ENCODE results near the gene IPO13.

Gene IPO13

DNA sequence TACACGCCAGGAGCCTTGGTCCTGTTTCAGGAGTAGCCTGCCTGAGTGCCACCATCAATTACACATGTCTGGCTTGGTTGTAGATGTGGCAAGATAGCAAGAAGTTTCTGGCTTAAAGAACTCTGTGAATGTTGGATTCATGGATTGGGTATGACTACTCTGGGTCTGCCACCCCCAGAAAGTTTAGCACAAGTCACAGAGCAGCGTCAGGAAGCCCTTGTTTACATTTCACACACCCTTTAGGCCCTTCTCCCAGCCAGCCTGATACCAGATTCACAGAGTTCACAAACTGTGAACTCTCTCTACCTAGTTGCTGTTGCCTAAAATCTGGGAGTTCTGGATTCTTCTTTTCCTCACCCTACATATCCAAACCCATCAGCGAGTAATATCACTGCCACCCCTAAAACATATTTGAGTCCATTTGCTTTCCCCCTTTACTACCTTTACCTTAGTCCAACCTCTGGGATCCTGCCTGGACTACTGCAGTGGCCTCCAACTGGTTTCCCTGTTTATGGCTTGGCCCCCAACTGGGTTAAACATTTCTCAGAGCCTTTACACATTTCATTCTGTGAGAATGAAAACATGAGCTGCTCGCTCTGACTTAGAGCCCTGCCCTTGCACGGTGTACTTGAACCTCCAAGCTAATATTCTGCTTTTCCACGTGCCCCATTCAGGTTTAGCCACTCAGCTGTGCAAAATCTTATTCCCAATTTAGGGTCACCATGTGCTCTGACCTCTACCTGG lies 40.6 kb downstream of the IPO13 start:
- no peak for DNase-seq (ENCODE audit: low read depth)

DNA sequence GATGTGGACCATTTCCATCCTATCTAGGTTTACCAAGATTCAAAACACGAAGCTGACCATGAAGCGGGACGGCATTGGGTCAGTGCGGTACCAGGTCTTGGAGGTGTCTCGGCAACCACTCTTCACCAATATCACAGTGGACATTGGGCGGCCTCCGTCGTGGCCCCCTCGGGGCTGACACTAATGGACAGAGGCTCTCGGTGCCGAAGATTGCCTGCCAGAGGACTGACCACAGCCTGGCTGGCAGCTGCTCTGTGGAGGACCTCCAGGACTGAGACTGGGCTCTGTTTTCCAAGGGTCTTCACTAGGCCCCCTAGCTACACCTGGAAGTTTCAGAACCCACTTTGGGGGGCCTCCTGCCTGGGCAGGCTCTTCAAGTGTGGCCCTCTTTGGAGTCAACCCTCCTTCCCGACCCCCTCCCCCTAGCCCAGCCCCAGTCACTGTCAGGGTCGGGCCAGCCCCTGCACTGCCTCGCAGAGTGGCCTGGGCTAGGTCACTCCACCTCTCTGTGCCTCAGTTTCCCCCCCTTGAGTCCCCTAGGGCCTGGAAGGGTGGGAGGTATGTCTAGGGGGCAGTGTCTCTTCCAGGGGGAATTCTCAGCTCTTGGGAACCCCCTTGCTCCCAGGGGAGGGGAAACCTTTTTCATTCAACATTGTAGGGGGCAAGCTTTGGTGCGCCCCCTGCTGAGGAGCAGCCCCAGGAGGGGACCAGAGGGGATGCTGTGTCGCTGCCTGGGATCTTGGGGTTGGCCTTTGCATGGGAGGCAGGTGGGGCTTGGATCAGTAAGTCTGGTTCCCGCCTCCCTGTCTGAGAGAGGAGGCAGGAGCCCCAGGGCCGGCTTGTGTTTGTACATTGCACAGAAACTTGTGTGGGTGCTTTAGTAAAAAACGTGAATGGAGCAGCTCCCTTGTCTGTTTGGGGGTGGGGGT lies 43.8 kb downstream of the IPO13 start:
- no peak for DNase-seq (ENCODE audit: low read depth)

DNA sequence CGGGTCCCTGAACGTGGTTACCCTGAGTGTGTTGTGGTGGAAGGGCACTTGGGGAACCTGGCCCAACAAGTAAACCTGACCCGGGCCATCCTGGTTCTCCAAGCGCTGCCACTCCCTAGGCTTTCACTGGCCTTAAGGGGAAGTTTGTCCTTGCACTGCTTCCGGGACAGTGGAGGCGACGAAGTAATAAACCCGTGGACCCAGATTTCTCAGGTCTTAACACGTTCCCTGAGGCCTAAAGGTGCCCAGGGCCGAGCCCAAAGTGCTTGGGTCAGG lies 44.4 kb downstream of the IPO13 start:
- DNase-seq (ENCODE audit: low read depth) = no peak

DNA sequence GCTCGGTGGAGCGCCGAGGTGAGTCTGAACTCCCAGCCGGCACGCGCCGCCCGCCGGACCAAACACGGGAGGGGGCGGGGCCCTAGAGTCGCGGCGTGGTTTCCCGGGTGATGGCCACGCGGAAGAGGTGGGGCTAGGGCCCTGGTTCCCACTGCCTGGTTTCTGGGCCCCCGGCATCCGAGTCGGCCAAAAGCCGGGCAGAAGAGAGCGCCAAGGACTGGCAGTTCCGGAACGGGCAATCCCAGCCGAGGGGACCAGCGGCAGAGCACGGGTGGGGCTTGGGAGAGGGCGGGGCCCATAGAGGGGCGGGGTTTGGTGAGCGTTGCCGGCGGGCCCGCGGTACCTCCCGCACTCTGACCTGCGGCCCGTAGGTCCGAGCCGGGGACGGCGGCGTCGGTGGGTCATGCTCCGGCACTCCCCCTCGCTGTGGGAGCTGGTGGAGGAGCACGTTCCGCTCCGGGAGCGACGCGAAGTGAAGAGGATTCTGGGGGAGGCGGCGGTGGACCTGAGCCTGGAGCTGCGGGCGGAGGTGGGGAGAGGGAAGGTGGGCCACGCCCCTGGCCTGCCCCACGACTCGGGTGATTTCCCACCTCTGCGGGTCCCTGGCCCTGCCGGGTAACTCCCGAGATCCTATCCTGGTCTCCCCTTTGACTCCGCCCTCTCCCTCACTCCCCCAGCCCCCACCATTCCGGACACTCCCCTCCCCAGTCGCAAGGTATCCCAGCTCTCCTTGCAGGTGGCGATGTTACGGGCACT lies 44.9 kb downstream of the IPO13 start, which contains the start of gene CCDC24:
TSS of gene CCDC24 (plus strand) at position 124 of the 756 bp plus-strand sequence. CDS start at position 404, 280 bp downstream.
- DNase-seq (ENCODE audit: low read depth) = peak; percentile 88

DNA sequence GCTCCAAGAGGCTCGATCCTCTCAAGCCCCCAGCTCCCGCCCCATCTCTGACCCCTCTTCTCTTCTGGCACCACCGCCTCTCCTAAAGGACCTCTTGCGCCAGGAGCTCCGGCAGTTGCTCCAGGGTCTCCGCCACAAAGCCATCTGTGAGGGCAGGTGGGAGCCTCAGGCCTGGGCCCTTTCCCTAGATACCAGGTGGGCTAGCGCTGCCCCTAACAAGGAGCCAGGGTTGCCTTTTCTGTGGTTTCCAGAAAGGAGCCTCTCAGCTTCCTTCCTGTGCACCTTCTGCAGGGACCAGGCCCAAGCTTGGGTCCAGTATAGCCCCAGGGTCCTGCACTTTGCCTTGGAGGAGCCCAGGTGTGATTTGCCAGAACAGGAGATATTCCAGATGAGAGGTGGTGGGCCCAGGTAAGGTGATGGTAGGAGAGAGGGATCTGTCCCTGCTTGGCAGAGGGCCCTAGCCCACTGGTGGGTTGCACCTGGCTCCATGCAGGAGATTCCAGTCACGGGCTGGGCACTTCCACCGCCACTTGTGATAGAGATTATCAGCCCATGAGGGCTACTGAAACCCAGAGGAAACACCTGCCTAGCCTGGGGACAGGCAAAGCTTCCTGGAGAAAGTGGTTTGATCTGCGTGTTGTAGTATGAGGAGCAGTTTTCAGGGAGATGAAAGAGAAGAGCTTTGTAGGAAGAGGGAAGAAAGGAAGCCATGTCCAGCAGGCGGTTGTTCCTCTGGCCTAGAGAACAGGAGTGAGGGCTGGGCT lies 45.7 kb downstream of the IPO13 start:
- no peak for DNase-seq (ENCODE audit: low read depth)

DNA sequence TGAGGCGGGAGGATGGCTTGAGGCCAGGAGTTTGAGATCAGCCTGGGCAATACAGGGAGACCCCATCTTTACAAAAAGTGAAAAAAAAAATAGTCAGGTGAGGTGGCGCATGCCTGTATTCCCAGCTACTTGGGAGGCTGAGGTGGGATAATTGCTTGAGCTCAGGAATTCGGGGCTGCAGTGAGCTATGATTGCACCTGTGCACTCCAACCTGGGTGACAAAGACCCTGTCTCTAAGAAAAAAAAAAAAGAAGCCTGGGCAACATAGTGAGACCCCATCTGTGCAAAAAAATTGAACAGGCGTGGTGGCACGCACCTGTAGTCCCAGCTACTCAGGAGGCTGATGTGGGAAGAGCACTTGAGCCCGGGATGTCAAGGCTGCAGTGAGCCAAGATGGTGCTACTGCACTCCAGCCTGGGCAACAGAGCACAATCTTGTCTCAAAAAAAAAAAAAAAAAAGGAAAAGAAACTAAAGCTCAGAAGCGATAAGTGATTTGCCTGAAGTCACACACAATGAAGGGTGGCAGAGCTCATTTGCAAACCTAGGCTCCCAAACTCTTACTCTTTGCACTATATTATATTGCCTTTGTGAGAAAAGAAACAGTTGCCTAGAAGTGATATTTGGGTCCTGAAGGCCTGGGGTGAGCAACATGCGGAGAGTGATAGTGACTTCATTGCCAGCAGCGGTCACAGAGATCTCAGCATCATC lies 46.6 kb downstream of the IPO13 start:
- DNase-seq (ENCODE audit: low read depth) = no peak

DNA sequence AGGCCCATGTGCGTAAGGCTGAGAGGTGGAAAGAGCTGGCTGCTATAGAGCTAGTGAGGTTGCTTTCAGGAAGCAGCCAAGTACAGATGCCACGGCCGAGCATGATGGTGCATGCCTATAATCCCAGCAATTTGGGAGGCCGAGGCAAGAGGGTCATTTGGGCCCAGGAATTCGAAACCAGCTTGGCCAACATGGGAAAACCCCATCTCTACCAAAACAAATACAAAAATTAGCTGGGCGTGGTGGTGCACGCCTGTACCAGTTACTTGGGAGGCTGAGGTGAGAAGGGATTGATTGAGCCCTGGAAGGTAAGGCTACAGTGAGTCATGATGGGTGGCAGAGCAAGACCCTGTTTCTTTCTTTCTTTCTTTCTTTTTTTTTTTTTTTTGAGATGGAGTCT lies 47.3 kb downstream of the IPO13 start:
- DNase-seq (ENCODE audit: low read depth) = no peak

DNA sequence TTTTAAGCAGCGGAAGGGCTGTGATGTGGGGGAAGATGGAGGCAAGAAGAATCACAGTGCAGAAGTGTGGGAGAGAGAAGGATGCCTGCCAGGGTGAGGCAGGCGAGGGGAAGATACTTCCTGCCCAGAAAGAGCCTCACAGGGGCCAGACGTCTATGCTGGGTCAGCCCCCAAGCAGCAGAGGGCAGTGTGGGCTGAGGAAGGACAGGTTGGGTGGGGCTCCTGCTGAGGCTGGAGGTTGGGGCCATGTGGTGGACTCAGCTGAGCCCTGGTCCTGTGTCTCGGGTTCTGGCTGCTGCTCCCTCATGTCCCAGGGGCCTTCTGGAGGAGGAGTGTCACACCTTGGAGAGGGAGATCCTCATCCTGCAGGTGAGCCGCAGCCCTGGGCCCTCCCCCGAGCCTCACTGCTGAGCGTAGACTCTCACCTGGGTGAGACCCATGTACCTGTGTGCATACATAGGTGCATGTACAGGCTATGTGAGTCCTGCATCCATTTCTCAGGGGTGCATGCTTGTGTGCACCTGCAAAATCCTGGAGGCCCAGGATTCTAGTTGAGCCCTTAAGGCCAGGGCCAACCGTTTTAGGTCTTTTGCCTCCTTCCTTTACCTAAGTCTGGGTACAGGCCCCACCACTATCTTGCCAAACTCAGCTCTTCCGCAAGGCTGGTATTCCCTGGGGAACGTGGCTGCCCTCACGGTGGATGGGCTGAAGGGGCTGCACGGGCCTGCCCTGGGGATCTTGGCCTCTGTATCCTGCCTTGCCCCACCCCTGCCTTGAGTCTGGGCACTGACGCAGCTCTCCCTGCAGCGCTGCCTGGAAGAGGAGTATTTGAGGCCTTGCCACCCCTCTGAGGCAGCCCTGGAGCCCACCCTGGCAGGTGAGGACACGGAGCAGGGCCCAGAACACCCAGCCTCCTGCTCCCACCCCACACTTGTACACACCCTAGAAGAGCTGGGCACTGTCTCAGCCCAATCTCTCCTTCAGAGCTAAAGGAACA lies 48.3 kb downstream of the IPO13 start:
- no peak for DNase-seq (ENCODE audit: low read depth)

DNA sequence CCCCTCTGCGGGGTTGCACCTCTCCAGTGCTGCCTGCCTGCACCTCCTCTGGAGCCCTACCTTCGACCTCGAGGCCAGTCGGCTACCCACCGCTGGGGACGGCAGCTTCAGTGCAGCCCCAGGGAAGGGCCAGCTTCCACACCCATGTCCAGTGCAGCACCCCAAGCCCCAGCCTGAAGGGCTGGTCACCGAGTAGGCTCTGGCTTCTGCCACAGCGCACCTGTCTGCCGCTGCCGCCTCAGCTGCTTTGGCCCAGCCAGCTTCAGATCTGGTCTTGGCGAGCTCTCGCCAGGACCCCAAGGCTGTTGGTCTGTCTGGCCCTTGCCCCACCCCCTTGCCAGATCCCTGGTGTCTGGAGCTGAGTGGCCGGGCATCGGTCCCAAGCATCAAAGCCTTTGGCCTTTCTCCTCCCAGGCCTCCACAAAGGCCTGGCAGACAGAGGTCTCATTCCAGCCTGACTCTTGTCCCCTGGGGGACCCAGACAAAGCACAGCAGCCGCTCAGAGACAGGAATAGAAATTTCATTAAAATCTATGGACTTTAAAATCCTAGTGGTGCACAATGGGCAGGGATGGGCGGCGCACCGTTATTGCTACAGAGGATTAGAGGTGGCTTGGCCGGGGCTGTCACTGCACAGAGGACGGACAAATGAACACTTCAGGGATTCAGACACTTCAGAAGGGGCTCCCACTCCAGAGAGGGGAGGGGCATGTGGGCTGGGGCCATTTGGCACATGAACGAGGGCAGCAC lies 49.4 kb downstream of the IPO13 start:
- no peak for DNase-seq (ENCODE audit: low read depth)

DNA sequence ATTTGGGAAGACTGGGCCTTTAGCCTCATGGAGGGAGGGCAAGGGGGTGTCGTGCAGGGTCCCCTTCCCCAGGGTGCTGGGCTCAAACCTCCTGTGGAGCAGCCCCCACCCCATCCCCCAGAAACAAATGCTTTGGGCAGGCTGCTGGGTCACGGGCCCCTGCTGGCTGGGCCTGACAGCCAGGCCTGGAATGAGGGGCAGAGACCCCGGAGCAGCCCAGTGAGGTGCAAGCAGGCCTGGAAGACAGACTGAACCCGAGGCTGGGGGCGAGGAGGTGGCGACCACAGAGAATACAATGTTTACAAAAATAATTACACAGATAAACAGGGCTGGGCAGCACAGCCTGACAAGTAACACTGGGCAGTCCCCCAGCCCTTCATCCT lies 50.0 kb downstream of the IPO13 start:
- no peak for DNase-seq (ENCODE audit: low read depth)

DNA sequence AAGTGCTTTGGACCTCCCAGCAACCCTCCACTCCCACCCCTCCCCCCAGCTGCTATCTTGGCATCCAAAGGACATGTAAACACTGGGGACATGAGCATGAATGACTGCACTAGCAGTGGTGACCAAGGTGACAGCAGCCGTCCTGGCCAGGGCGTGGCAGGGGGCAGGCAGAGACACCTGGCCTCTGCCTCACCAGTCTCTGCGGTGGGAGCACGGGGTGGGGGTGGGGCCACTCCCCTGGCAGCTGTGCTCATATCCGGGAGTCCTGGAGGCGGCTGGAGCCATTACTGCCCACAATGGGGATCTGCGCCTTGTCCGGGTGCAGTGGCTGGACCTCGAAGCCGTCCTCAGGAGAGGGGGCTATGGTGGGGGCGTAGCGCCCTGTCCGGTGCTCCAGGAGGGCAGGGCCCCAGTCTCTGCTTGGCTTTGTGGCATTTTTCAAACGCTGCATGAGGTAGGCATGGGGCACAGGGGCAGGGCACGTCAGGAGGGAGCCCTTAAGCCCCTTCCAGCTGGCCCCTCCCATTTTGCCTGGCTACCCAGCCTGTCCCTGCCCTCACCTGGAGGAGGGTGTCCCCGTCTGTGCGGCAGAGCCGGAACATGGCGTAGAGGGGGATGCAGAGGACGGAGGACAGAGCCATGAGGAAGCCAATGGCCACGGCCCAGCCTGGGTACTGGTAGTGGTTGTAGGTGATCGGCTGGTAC lies 50.7 kb downstream of the IPO13 start:
- no peak for DNase-seq (ENCODE audit: low read depth)

DNA sequence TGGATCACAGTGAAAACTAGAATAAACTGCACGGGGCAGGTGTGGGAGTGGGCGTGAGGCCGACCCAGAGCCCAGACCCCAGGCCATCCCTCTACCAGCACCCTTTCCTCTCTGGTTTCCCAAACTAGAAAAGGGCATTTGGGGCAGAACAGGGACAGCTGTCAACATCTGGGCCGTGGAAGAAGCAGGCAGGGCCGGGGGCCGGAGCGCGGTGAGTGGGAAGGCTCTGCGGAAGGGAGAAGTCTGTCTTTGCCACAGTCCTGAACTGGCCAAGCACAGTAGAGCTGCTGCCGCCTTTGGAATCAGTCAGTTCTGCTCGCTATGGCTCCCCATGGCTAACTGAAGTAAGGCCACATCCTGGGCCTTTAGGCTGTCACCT lies 51.2 kb downstream of the IPO13 start:
- no peak for DNase-seq (ENCODE audit: low read depth)

DNA sequence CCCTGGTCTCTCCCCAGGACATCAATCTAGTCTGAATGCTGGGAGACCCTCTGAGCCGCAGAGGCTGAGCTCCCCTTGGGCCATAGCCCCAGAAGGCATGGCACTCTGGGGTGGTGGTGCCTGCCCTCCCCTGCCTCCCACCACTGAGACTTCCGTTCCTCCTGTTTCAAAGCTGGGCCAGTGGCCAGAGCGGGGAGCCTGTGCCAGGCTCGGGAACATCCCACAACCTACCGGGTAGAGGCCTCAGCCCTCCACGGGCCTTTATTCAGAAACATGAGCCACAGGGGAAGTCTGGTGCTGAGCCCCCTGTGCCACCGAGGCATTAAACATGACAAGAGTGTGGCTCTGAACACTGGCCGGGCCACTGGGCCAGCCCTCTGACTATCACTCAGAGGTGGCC lies 52.7 kb downstream of the IPO13 start:
- no peak for DNase-seq (ENCODE audit: low read depth)

DNA sequence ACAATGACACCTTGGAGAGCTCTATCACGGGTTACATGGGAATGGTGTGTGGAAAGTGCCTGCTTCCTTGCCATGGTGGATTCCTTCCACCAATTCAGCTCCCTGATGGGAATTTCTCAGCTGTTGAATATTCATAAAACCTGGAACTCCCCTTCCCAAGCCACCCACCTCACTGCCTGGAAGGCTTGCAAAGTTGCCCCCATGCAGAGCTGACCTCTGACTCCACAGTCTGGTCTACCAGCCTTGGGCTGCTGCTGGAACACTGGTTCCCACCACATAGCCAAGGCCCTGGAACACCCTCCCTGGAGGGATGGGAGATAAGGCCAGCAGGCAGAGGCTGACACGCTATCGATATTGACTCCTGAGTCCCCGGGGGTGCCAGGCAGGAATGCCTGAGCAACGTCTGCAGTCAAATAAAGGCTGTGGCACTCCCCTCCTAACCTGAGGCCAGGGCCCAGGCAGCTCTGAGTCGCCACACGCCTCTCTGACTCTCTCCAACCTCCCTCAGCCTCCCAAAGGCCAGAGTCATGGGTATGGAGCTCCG lies 53.4 kb downstream of the IPO13 start:
- no peak for DNase-seq (ENCODE audit: low read depth)

DNA sequence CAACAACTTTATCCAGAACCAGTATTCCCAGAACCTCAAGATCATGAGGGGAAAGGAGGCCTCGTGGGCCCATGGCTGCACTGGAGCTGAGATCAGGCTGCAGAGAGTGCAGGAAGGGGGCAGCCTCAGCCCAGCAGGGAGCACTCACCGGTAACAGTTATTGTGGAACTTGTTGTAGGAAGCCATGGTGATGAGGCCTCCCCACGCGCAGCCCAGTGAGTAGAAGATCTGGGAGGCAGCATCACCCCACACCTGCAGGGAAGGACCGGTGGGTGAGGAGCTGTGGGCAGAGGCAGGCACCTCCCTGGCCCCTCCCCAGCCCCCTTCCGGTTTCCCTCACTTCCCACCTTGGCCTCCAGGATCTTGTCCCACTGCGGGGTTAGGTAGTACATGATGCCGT lies 55.4 kb downstream of the IPO13 start:
- no peak for DNase-seq (ENCODE audit: low read depth)

DNA sequence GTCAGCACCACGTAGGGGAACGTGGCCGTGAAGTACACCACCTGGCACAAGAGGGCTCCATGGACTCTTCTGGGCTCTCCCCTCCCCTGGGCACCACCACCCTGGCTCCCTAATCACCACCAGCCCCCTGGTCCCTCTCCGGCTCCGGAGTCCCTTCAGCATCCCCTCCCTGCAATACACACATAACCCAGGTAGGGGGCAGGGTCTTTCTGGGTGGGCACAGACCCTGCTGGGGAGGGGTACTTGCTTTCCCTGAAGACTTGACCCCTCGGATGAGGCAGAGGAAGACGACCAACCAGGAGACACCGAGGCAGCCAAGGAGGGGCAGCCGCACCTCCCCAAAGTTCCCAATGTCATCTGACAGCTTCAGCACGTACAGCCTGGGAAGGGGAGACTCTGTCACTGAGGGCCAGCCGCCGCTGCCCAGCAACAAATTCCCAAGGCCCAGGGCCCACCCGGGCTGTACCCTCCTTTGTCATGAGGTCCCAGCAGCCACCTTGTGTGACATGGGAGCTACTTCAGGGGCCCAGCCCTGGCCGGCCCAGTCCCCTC lies 55.9 kb downstream of the IPO13 start:
- DNase-seq (ENCODE audit: low read depth) = no peak

DNA sequence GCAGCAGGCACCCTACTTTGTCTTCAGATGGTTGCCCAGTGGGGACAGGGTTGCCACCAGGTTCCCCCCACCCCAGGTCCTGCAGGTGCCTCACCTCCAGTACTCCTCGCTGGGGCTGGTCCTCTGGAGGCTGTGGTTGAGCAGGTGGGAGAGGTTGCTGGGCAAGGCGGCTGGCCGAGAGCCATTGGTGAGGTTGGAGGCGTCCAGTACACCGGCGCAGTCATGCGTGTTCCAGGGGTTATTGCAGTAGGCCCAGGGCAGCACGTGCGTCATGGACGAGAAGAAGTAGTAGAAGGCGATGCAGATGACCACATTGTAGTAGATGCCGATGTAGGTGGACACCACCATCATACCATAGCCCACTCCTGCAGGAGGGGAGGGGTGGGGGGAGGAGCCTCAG lies 61.5 kb downstream of the IPO13 start:
- no peak for DNase-seq (ENCODE audit: low read depth)

DNA sequence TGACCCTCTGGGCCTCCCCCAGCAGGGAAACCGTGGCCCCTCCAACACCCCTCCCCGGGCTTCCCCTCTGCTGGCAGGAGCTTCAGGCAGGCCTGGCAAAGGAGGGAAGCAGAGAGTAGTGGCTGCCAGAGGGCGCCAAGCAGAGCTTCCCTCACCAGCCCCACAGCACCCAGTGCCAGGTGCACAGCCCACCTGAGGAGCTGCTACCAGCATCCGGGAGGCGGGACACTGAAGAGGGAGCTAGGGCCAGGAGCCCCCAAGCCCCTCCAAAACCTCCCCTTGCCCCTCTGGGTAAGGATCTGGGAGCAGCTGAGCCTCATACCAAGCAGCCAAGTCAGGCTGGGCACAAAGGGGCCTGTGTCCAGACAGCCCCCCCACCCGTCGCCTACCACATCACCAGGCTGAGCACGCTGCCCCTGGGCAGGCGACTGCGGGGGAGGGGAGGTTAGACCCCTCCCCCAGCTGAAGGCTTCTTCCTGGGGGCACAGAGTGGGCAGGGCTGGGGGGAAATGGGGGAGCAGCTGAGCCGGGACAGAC lies 64.3 kb downstream of the IPO13 start:
- DNase-seq (ENCODE audit: low read depth) = no peak
